Prostate gland (tissue), 2 donors: ENCODE results near the gene PIK3R6.

Experiments
- POLR2A ChIP-seq: fragments of 450-650 bp; IDR thresholded peaks from one replicate; pipeline ENCODE4 v1.6.1; 2016; ENCODE audit warnings: antibody characterized with exemption, mild to moderate bottlenecking
- POLR2AphosphoS5 ChIP-seq: sonication (generic); formaldehyde crosslinking; IDR thresholded peaks from one replicate; pipeline ENCODE4 v1.6.1; 2017; ENCODE audit warnings: antibody characterized with exemption
- TF ChIP-seq, protein P1 (sequence below), 4 experiments: fragments of 200-600 bp in 2 of 4; fragments of 450-650 bp in 2 of 4; sonication (generic) in 2 of 4; IDR thresholded peaks; 1 replicate in 3 of 4; 2 replicates in 1 of 4; pipeline ENCODE4 v1.5.1; 2016 to 2019; ENCODE audit warnings: antibody characterized with exemption in 4 of 4, mild to moderate bottlenecking in 2 of 4, moderate library complexity in 2 of 4

DNA sequence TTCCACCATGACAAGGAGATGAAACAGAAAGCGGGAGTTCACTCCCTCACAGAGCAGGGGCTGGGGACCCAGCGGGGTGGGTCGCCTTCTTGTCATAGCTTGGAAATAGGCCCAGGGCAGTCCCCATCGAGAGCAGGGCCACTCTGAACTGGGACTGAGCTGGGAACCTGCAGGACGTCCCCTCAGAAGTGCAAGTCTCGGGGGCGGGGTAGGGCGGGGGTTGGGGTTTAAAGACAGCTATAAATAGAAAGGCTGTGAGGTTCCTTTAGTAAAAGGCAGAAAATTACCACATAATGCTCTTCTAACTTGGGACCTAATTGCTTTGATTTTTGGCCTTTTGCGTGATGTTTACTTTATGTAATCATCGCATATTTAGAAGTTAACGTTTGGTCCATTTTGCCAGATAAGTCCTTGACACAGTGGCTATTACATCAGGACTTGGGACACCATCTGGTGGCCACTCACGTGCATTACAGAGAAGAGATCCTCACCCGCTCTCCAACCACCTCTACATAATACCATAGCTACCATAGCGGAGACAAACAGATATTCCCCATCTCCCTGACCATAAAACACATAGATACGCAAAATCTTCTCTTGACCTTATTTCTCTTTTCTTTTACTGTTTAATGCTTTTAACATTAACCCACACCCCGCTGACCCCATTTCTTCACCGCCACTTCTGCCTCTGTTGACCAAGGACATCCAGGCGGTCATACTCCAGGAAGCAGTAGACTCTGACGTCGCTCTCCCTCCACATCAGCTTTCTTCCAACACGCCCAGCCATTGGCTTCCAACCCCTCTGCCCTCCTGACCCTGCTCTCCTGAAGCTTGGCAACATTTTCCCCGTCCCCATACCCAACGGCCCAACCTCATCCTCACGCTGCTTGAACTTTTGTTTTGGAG lies 27.5 kb upstream of the PIK3R6 start:
- TF ChIP-seq, protein P1, sequence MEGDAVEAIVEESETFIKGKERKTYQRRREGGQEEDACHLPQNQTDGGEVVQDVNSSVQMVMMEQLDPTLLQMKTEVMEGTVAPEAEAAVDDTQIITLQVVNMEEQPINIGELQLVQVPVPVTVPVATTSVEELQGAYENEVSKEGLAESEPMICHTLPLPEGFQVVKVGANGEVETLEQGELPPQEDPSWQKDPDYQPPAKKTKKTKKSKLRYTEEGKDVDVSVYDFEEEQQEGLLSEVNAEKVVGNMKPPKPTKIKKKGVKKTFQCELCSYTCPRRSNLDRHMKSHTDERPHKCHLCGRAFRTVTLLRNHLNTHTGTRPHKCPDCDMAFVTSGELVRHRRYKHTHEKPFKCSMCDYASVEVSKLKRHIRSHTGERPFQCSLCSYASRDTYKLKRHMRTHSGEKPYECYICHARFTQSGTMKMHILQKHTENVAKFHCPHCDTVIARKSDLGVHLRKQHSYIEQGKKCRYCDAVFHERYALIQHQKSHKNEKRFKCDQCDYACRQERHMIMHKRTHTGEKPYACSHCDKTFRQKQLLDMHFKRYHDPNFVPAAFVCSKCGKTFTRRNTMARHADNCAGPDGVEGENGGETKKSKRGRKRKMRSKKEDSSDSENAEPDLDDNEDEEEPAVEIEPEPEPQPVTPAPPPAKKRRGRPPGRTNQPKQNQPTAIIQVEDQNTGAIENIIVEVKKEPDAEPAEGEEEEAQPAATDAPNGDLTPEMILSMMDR (IDR thresholded peaks at IDR 0.05), result peak in 3 of 4 experiments; percentile 49 to 76 (median 69)
- TF ChIP-seq POLR2A, result no peak
- no peak for TF ChIP-seq POLR2AphosphoS5
